K562 (cell line): ENCODE data around the gene SET. TPM values are rescaled to one million over a fixed set of nuclear protein-coding genes. Genes with fewer than 3 reads are reported as not detected.

Experiments used
- EGR1 ChIP-seq: fragments of 450-650 bp; conservative IDR thresholded peaks from 2 replicates; pipeline ENCODE4 v1.6.1; 2017; ENCODE audit warnings: mild to moderate bottlenecking
- ETV6 ChIP-seq, 3 experiments: fragments of 150-350 bp in 1 of 3; sonication (generic) in 1 of 3; formaldehyde crosslinking in 1 of 3; IDR thresholded peaks; 2 replicates each; pipeline versions ENCODE4 v1.6.1 to v1.8.0; 2014 to 2022; ENCODE audit warnings: borderline replicate concordance in 2 of 3, low read depth in 2 of 3, antibody characterized with exemption in 1 of 3, low read length in 1 of 3, mild to moderate bottlenecking in 1 of 3, missing genetic modification reagents in 1 of 3
- HDAC1 ChIP-seq, 2 experiments: fragments of 450-650 bp; IDR thresholded peaks; 2 replicates each; pipeline ENCODE4 v1.6.1; 2016 to 2017; ENCODE audit warnings: inconsistent platforms in 1 of 2, mild to moderate bottlenecking in 1 of 2, moderate library complexity in 1 of 2
- HNRNPLL ChIP-seq: fragments of 200-400 bp; formaldehyde crosslinking; IDR thresholded peaks from 2 replicates; pipeline ENCODE4 v1.6.1; 2017; ENCODE audit warnings: low read length, low read depth, mild to moderate bottlenecking; ENCODE audit not compliant: poor library complexity, severe bottlenecking
- HOXB6 ChIP-seq: fragments of 250-450 bp; sonication (Bioruptor Pico); IDR thresholded peaks from 2 replicates; pipeline ENCODE4 v1.5.1; 2022; ENCODE audit warnings: mild to moderate bottlenecking, borderline replicate concordance
- KHSRP ChIP-seq: fragments of 450-650 bp; IDR thresholded peaks from 2 replicates; pipeline ENCODE4 v1.6.1; 2017
- MAFK ChIP-seq: IDR thresholded peaks from 2 replicates; pipeline ENCODE4 v1.6.1; 2011; ENCODE audit warnings: low read length, improper control_type of control experiment
- RBM15 ChIP-seq: fragments of 200-400 bp; formaldehyde crosslinking; IDR thresholded peaks from 2 replicates; pipeline ENCODE4 v1.6.1; 2018; ENCODE audit warnings: mild to moderate bottlenecking, low read length, moderate library complexity; ENCODE audit not compliant: insufficient read depth
- SOX6 ChIP-seq: fragments of 450-650 bp; IDR thresholded peaks from 2 replicates; pipeline ENCODE4 v1.6.1; 2014; ENCODE audit warnings: mild to moderate bottlenecking
- TCF7 ChIP-seq: sonication (generic); IDR thresholded peaks from 2 replicates; pipeline ENCODE4 v1.6.1; 2016; ENCODE audit warnings: antibody characterized with exemption, borderline replicate concordance
- ZKSCAN3 ChIP-seq: fragments of 250-450 bp; sonication (Bioruptor Pico); IDR thresholded peaks from 2 replicates; pipeline ENCODE4 v1.4.0; 2020
- polyA plus RNA-seq, 8 experiments: library from polyadenylated mRNA; depleted of rRNA in 4 of 8; stranded (reverse) in 5 of 8; unstranded in 3 of 8; fragments of >200 nt; fragmentation: Nextera tagmentation in 2 of 8; fragmentation: Illumina TruSeq in 1 of 8; extraction: Ambion mirVana in 2 of 8; extraction: Trizol in 1 of 8; gene quantifications; 2 replicates each; pipeline versions ENCODE4 v1.2.1 to v1.2.3, GENCODE V29; 2011 to 2014; ENCODE audit warnings: inconsistent platforms in 1 of 8, missing spikeins in 1 of 8
- total RNA-seq, 7 experiments: library from RNA; depleted of rRNA in 6 of 7; stranded (reverse); fragments of >200 nt in 6 of 7; fragmentation: Illumina TruSeq in 2 of 7; extraction: Trizol in 2 of 7; gene quantifications; 2 replicates each; pipeline versions ENCODE4 v1.2.1 to v1.2.3, GENCODE V29; 2011 to 2021; ENCODE audit warnings: low replicate concordance in 1 of 7
- TF ChIP-seq, protein P1 (sequence below): IDR thresholded peaks from 3 replicates; pipeline ENCODE4 v1.6.1; 2011; ENCODE audit warnings: borderline replicate concordance, mild to moderate bottlenecking; ENCODE audit not compliant: insufficient read length, insufficient read depth
- TF ChIP-seq, protein P2 (sequence below): IDR thresholded peaks from 2 replicates; pipeline ENCODE4 v1.6.1; 2014; ENCODE audit warnings: antibody characterized with exemption
- TF ChIP-seq, protein P3 (sequence below): sonication (generic); formaldehyde crosslinking; IDR thresholded peaks from 2 replicates; pipeline ENCODE4 v1.8.1; 2022; ENCODE audit warnings: missing genetic modification reagents
- TF ChIP-seq, protein P4 (sequence below): fragments of 250-450 bp; sonication (Bioruptor Pico); IDR thresholded peaks from 2 replicates; pipeline ENCODE4 v1.5.0; 2021
- TF ChIP-seq, protein P5 (sequence below): sonication (generic); formaldehyde crosslinking; IDR thresholded peaks from 2 replicates; pipeline ENCODE4 v1.8.0; 2022; ENCODE audit warnings: mild to moderate bottlenecking, low read depth, missing genetic modification reagents
- TF ChIP-seq, protein P6 (sequence below): fragments of 250-450 bp; sonication (Bioruptor Pico); IDR thresholded peaks from 2 replicates; pipeline ENCODE4 v1.5.0; 2021; ENCODE audit warnings: mild to moderate bottlenecking, borderline replicate concordance

The SET gene
- total and polyA plus RNA-seq, 9 of the 15 experiments (the other 6 are each of a cell fraction or from before 2014, with no cell fraction given) = 404 to 1,447 (median 907) TPM

DNA sequence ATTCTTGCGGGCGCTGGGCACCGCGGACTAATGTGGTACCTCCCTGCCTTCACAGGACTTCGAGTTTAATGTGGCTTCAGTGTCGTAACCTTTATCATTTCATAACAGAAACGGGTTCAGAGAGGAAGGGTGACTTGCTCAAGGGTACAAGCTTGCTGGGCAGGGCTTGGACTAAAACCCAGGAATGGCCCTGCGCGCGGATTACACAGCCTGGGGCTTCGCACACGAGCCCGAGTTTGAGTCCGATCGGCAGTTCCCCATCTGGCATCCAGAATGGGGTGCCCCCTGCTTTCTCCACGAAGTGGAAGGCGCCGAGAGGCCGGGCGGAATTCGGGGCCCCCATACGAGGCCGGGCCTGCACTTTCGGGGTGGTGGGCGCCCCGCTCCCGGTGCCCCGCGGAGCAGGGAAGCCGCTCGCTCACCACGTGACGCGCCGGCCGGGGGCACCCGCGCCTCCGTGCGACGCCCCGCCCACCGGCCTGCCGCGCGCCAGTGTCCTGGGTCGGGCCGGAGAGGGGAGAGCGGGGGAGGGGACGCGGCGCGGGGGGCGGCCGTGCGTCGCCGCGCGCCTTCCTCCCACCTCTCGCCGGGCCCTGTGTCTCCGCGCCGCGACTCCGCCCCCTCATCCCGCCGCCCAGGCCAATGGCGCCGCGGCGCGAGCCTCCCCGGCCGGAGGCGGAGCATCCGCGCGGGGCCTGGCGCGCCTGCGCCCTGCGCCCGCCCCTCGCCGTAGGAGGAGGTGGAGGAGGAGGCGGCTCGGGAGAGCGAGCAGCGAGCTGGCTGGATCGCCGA lies at the start of gene SET (continued):
- TF ChIP-seq, protein P1, sequence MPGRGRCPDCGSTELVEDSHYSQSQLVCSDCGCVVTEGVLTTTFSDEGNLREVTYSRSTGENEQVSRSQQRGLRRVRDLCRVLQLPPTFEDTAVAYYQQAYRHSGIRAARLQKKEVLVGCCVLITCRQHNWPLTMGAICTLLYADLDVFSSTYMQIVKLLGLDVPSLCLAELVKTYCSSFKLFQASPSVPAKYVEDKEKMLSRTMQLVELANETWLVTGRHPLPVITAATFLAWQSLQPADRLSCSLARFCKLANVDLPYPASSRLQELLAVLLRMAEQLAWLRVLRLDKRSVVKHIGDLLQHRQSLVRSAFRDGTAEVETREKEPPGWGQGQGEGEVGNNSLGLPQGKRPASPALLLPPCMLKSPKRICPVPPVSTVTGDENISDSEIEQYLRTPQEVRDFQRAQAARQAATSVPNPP = no peak
- TF ChIP-seq HNRNPLL = peak; percentile 58
- TF ChIP-seq, protein P2, sequence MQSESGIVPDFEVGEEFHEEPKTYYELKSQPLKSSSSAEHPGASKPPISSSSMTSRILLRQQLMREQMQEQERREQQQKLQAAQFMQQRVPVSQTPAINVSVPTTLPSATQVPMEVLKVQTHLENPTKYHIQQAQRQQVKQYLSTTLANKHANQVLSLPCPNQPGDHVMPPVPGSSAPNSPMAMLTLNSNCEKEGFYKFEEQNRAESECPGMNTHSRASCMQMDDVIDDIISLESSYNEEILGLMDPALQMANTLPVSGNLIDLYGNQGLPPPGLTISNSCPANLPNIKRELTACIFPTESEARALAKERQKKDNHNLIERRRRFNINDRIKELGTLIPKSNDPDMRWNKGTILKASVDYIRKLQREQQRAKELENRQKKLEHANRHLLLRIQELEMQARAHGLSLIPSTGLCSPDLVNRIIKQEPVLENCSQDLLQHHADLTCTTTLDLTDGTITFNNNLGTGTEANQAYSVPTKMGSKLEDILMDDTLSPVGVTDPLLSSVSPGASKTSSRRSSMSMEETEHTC = peak; percentile 85
- TF ChIP-seq, protein P3, sequence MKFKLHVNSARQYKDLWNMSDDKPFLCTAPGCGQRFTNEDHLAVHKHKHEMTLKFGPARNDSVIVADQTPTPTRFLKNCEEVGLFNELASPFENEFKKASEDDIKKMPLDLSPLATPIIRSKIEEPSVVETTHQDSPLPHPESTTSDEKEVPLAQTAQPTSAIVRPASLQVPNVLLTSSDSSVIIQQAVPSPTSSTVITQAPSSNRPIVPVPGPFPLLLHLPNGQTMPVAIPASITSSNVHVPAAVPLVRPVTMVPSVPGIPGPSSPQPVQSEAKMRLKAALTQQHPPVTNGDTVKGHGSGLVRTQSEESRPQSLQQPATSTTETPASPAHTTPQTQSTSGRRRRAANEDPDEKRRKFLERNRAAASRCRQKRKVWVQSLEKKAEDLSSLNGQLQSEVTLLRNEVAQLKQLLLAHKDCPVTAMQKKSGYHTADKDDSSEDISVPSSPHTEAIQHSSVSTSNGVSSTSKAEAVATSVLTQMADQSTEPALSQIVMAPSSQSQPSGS = no peak
- TF ChIP-seq EGR1 = peak; percentile 36
- peak; percentile 50 for TF ChIP-seq SOX6
- TF ChIP-seq KHSRP = no peak
- TF ChIP-seq HOXB6 = no peak
- 0 out of 4 replicates have a peak, but pooled peaks of 1 of the 2 experiments have one; percentile 35 for TF ChIP-seq HDAC1 (IDR thresholded peaks at IDR 0.05)
- TF ChIP-seq, protein P4, sequence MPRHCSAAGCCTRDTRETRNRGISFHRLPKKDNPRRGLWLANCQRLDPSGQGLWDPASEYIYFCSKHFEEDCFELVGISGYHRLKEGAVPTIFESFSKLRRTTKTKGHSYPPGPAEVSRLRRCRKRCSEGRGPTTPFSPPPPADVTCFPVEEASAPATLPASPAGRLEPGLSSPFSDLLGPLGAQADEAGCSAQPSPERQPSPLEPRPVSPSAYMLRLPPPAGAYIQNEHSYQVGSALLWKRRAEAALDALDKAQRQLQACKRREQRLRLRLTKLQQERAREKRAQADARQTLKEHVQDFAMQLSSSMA (CRISPR knock-in tag) = 0 out of 2 replicates have a peak, but pooled peaks have one; percentile 35
- TF ChIP-seq MAFK = no peak
- no peak for TF ChIP-seq RBM15
- TF ChIP-seq, protein P5, sequence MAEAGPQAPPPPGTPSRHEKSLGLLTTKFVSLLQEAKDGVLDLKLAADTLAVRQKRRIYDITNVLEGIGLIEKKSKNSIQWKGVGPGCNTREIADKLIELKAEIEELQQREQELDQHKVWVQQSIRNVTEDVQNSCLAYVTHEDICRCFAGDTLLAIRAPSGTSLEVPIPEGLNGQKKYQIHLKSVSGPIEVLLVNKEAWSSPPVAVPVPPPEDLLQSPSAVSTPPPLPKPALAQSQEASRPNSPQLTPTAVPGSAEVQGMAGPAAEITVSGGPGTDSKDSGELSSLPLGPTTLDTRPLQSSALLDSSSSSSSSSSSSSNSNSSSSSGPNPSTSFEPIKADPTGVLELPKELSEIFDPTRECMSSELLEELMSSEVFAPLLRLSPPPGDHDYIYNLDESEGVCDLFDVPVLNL = no peak
- TF ChIP-seq TCF7 = no peak
- TF ChIP-seq ZKSCAN3 (CRISPR knock-in tag) = no peak
- no peak for TF ChIP-seq ETV6 (IDR thresholded peaks at IDR 0.05; ENCODE audit: borderline replicate concordance in 1 of 2, low read depth in 2 of 2, low read length in 1 of 2)
- no peak for TF ChIP-seq ETV6 (CRISPR knock-in tag; IDR thresholded peaks at IDR 0.05; ENCODE audit: borderline replicate concordance)
- TF ChIP-seq, protein P6, sequence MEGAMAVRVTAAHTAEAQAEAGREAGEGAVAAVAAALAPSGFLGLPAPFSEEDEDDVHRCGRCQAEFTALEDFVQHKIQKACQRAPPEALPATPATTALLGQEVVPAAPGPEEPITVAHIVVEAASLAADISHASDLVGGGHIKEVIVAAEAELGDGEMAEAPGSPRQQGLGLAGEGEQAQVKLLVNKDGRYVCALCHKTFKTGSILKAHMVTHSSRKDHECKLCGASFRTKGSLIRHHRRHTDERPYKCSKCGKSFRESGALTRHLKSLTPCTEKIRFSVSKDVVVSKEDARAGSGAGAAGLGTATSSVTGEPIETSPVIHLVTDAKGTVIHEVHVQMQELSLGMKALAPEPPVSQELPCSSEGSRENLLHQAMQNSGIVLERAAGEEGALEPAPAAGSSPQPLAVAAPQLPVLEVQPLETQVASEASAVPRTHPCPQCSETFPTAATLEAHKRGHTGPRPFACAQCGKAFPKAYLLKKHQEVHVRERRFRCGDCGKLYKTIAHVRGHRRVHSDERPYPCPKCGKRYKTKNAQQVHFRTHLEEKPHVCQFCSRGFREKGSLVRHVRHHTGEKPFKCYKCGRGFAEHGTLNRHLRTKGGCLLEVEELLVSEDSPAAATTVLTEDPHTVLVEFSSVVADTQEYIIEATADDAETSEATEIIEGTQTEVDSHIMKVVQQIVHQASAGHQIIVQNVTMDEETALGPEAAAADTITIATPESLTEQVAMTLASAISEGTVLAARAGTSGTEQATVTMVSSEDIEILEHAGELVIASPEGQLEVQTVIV (CRISPR knock-in tag) = peak; percentile 22; the same call in 1 of the 2 replicates
